IMR-90 (cell line): ENCODE results near the gene CFAP299. TPM values are rescaled to one million over a fixed set of nuclear protein-coding genes. Genes with fewer than 3 reads are reported as not detected.

Source experiments
- ATAC-seq: fragments of 200-7000 bp; cut with Tn5 transposase; 2 replicates; pipeline ENCODE4 v1.9.1; 2020; ENCODE audit warnings: low read depth, mild to moderate bottlenecking, moderate library complexity
- BruUV-seq: library from RNA; stranded (reverse); fragments of 400-500 nt; replicated peaks from 2 replicates; lab custom pipeline; 2021; lab: Mats Ljungman, UMichigan
- CTCF ChIA-PET: fragments of 300-600 bp; formaldehyde crosslinking; extraction: SDS; loops from one replicate; lab custom pipeline; 2021; ENCODE audit warnings: antibody characterized with exemption; lab: Yijun Ruan, JAX
- POLR2A ChIA-PET: fragments of 300-600 bp; sonication (Branson Sonifier 250); formaldehyde crosslinking; loops from one replicate; lab custom pipeline; 2022; ENCODE audit warnings: antibody characterized with exemption; ENCODE audit not compliant: unreplicated experiment; lab: Charles Lee
- DNase-seq: peaks from one replicate; pipeline ENCODE4 v3.0.0; 2013
- H2AFZ ChIP-seq: replicated peaks from 2 replicates; pipeline ENCODE3; 2013; ENCODE audit warnings: low read length, mild to moderate bottlenecking; ENCODE audit not compliant: poor library complexity
- H2AK5ac ChIP-seq: 2 replicates; pipeline ENCODE4 v1.6.1; 2013; ENCODE audit warnings: low read depth, low read length, inconsistent platforms
- H2AK9ac ChIP-seq: replicated peaks from 2 replicates; pipeline ENCODE3; 2013; ENCODE audit warnings: mild to moderate bottlenecking, low read depth, low read length, moderate library complexity; ENCODE audit not compliant: poor library complexity
- H2BK120ac ChIP-seq: 2 replicates; pipeline ENCODE4 v1.6.1; 2013; ENCODE audit warnings: low read depth, low read length, inconsistent platforms
- H2BK15ac ChIP-seq: 3 replicates; pipeline ENCODE4 v1.6.1; 2013; ENCODE audit warnings: low read depth, low read length, inconsistent platforms
- H2BK20ac ChIP-seq: 2 replicates; pipeline ENCODE4 v1.6.1; 2013; ENCODE audit warnings: low read depth, mild to moderate bottlenecking, inconsistent platforms, low read length, moderate library complexity
- H2BK5ac ChIP-seq: 2 replicates; pipeline ENCODE4 v1.6.1; 2013; ENCODE audit warnings: mild to moderate bottlenecking, low read depth, low read length, inconsistent platforms; ENCODE audit not compliant: poor library complexity, severe bottlenecking
- H3K14ac ChIP-seq: replicated peaks from 2 replicates; pipeline ENCODE4 v1.6.1; 2013; ENCODE audit warnings: low read depth, low read length, inconsistent platforms
- H3K18ac ChIP-seq: 2 replicates; pipeline ENCODE4 v1.6.1; 2013; ENCODE audit warnings: low read depth, low read length, control low read depth
- H3K23ac ChIP-seq: 2 replicates; pipeline ENCODE4 v1.6.1; 2013; ENCODE audit warnings: low read depth, low read length, inconsistent platforms
- H3K27ac ChIP-seq: 2 replicates; pipeline ENCODE4 v1.5.1; 2013; ENCODE audit warnings: mild to moderate bottlenecking, control low read depth, low read length; ENCODE audit not compliant: insufficient read depth
- H3K27me3 ChIP-seq: 2 replicates; pipeline ENCODE4 v1.6.1; 2013; ENCODE audit warnings: low read length; ENCODE audit not compliant: control insufficient read depth, insufficient read depth
- H3K36me3 ChIP-seq: 2 replicates; pipeline ENCODE4 v1.6.1; 2013; ENCODE audit warnings: low read length, mixed read lengths; ENCODE audit not compliant: control insufficient read depth, insufficient read depth
- H3K4ac ChIP-seq: 2 replicates; pipeline ENCODE4 v1.6.1; 2013; ENCODE audit warnings: low read depth, low read length, inconsistent platforms
- H3K4me1 ChIP-seq: 2 replicates; pipeline ENCODE4 v1.6.1; 2013; ENCODE audit warnings: low read length, mixed read lengths; ENCODE audit not compliant: control insufficient read depth, insufficient read depth
- H3K4me2 ChIP-seq: 2 replicates; pipeline ENCODE4 v1.6.1; 2013; ENCODE audit warnings: low read depth, mild to moderate bottlenecking, control low read depth, low read length, moderate library complexity
- H3K4me3 ChIP-seq: 2 replicates; pipeline ENCODE4 v1.5.1; 2013; ENCODE audit warnings: low read depth, mild to moderate bottlenecking, control low read depth, low read length, moderate library complexity; ENCODE audit not compliant: insufficient read depth
- H3K56ac ChIP-seq: 2 replicates; pipeline ENCODE4 v1.6.1; 2013; ENCODE audit warnings: low read length, inconsistent platforms; ENCODE audit not compliant: insufficient read depth; ENCODE audit errors: extremely low read depth
- H3K79me1 ChIP-seq, 2 experiments: 2 replicates each; pipeline ENCODE4 v1.6.1; 2013; ENCODE audit warnings: low read length in 2 of 2, inconsistent platforms in 1 of 2, low read depth in 1 of 2
- H3K9ac ChIP-seq: 2 replicates; pipeline ENCODE4 v1.6.1; 2013; ENCODE audit warnings: low read depth, low read length, control low read depth
- H3K9me1 ChIP-seq: 2 replicates; pipeline ENCODE4 v1.6.1; 2013; ENCODE audit warnings: low read length, inconsistent platforms; ENCODE audit not compliant: insufficient read depth
- H3K9me3 ChIP-seq: 2 replicates; pipeline ENCODE4 v1.6.1; 2013; ENCODE audit warnings: low read length; ENCODE audit not compliant: control insufficient read depth, insufficient read depth
- H4K20me1 ChIP-seq: 2 replicates; pipeline ENCODE4 v1.6.1; 2013; ENCODE audit warnings: low read length, inconsistent platforms; ENCODE audit not compliant: insufficient read depth
- H4K5ac ChIP-seq: 2 replicates; pipeline ENCODE4 v1.6.1; 2013; ENCODE audit warnings: mild to moderate bottlenecking, low read depth, low read length, control low read depth
- H4K8ac ChIP-seq, 2 experiments: 2 replicates each; pipeline ENCODE4 v1.6.1; 2013; ENCODE audit warnings: low read depth in 2 of 2, low read length in 2 of 2, control low read depth in 1 of 2, inconsistent platforms in 1 of 2
- H4K91ac ChIP-seq: 2 replicates; pipeline ENCODE4 v1.6.1; 2013; ENCODE audit warnings: low read depth, low read length, inconsistent platforms; ENCODE audit not compliant: insufficient read depth
- CHD1 ChIP-seq: IDR thresholded peaks from 2 replicates; pipeline ENCODE4 v1.6.1; 2012; ENCODE audit warnings: low read depth, low read length, improper control_type of control experiment
- MAFK ChIP-seq: IDR thresholded peaks from 2 replicates; pipeline ENCODE4 v1.6.1; 2012; ENCODE audit warnings: low read depth, low read length, improper control_type of control experiment
- POLR2A ChIP-seq: IDR thresholded peaks from 2 replicates; pipeline ENCODE4 v1.6.1; 2012; ENCODE audit warnings: mild to moderate bottlenecking, low read depth, low read length
- RFX5 ChIP-seq: IDR thresholded peaks from 2 replicates; pipeline ENCODE4 v1.8.0; 2012; ENCODE audit warnings: low read depth, mild to moderate bottlenecking, low read length, moderate library complexity
- SMC3 ChIP-seq: fragments of 150-350 bp; IDR thresholded peaks from 2 replicates; pipeline ENCODE4 v1.6.1; 2016; ENCODE audit warnings: low read depth, mild to moderate bottlenecking, antibody characterized with exemption, low read length, moderate library complexity
- WGBS, 2 experiments: methylation state at CpG; one replicate each; pipeline versions ENCODE4 v1.1.5 to v1.1.7; 2013; ENCODE audit warnings: missing lambda C conversion rate in 2 of 2; ENCODE audit not compliant: insufficient read length in 1 of 2; ENCODE audit errors: extremely low coverage in 2 of 2; 5-methylcytosine and 5-hydroxymethylcytosine counted together
- dilution Hi-C: fragments of 300-500 bp; cut with HindIII; formaldehyde crosslinking; loops from one replicate; pipeline ENCODE4 v1.14.3; 2018; ENCODE audit warnings: low sequenced_read_pairs; ENCODE audit not compliant: unreplicated experiment
- in situ Hi-C: fragments of 300-500 bp; cut with MboI; formaldehyde crosslinking; loops from 3 replicates; pipeline ENCODE4 v1.14.3; 2019; ENCODE audit warnings: low sequenced_read_pairs, inconsistent platforms, mixed read lengths
- intact Hi-C: fragments of 100-400 bp; cut with micrococcal nuclease; formaldehyde crosslinking; loops from 2 replicates; pipeline ENCODE4 v1.10.0; 2022
- polyA plus RNA-seq, 3 experiments: library from polyadenylated mRNA; depleted of rRNA; stranded (reverse); fragments of >200 nt; gene quantifications; 2 replicates each; pipeline ENCODE4 v1.2.3, GENCODE V29; 2012; ENCODE audit warnings: low replicate concordance in 1 of 3
- total RNA-seq: library from RNA; depleted of rRNA; stranded (reverse); fragments of >200 nt; gene quantifications from 2 replicates; pipeline ENCODE4 v1.2.3, GENCODE V29; 2012
- TF ChIP-seq, protein P1 (sequence below): fragments of 150-350 bp; IDR thresholded peaks from 2 replicates; pipeline ENCODE4 v1.6.1; 2017; ENCODE audit warnings: mild to moderate bottlenecking, antibody characterized with exemption, low read length, low read depth

Gene CFAP299
- total and polyA plus RNA-seq, 2 of the 4 experiments (the other 2 are of a cell fraction) = 1.0 to 1.1 TPM

DNA sequence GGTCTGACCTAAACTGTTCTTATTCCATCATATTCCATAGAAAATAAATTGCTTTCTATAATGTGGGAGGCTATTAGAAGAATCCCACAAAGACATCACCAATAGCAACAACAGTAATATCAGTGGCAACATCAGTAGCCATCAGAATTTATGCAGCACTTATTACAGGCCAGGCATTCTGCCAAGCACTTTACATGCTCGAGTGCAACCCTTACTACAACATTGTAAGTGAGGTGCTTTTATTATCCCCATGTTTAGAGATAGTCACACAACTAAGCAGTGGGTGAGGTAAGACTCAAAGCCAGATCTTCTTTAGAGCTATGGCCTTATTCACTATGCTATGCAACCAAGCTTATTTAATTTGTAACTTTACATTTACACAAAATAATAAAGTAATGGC, 377.9 kb downstream of the CFAP299 start:
- H3K79me1 ChIP-seq = no peaks in the 10 kb centered on the region
- H2BK15ac ChIP-seq = no peak overlapping the region
- no peak overlapping the region for H4K8ac ChIP-seq
- ATAC-seq = no peak
- H3K9me1 ChIP-seq = no peaks in the 10 kb centered on the region; the same call in 1 of the 2 replicates
- H4K91ac ChIP-seq = no peak overlapping the region
- H3K27me3 ChIP-seq = no peaks in the 10 kb centered on the region; the same call in 1 of the 2 replicates
- H3K4ac ChIP-seq = no peak overlapping the region
- H2BK120ac ChIP-seq = no peak overlapping the region
- no peak overlapping the region for H3K4me3 ChIP-seq
- CTCF ChIA-PET = no interaction called here
- no peaks in the 10 kb centered on the region for H4K20me1 ChIP-seq
- dilution Hi-C loops (no loop called here), in situ Hi-C loops (no loop called here), intact Hi-C loops (no loop called here)
- H3K27ac ChIP-seq = no peak overlapping the region
- no peak overlapping the region for H2BK20ac ChIP-seq
- H2AK9ac ChIP-seq = no peak overlapping the region
- no peak overlapping the region for H3K56ac ChIP-seq
- POLR2A ChIA-PET = no interaction called here
- H3K4me1 ChIP-seq = no peaks in the 10 kb centered on the region
- no peak overlapping the region for H3K18ac ChIP-seq
- no peak for DNase-seq
- H3K9me3 ChIP-seq = no peaks in the 10 kb centered on the region
- no peak overlapping the region for H3K4me2 ChIP-seq
- H3K14ac ChIP-seq = no peak overlapping the region
- H2AK5ac ChIP-seq = no peak overlapping the region
- H3K23ac ChIP-seq = no peak overlapping the region
- no peak overlapping the region for H2AFZ ChIP-seq
- no peak overlapping the region for H3K9ac ChIP-seq
- WGBS, 2 experiments = no CpG with 5 or more reads among the region's 1 CpG
- H4K5ac ChIP-seq = no peak overlapping the region
- TF ChIP-seq, protein P1, sequence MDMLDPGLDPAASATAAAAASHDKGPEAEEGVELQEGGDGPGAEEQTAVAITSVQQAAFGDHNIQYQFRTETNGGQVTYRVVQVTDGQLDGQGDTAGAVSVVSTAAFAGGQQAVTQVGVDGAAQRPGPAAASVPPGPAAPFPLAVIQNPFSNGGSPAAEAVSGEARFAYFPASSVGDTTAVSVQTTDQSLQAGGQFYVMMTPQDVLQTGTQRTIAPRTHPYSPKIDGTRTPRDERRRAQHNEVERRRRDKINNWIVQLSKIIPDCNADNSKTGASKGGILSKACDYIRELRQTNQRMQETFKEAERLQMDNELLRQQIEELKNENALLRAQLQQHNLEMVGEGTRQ = no peak
- TF ChIP-seq RFX5 (no peak), SMC3 (no peak), CHD1 (no peak), MAFK (no peak), POLR2A (no peak)
- no peak overlapping the region for H2BK5ac ChIP-seq
- no peaks in the 10 kb centered on the region for H3K36me3 ChIP-seq
- BruUV-seq = no TSS peak
